SK-N-SH (cell line): ENCODE results near the gene CFDP1. TPM values are rescaled to one million over a fixed set of nuclear protein-coding genes. Genes with fewer than 3 reads are reported as not detected.

Experiments used
- CTCF ChIA-PET: fragments of 300-600, 350-600 bp; formaldehyde crosslinking; extraction: SDS; loops from one replicate; lab custom pipeline; 2021; lab: Yijun Ruan, JAX
- POLR2A ChIA-PET: fragments of 350-600 bp; sonication (Branson Sonifier 250); formaldehyde crosslinking; extraction: SDS; loops from one replicate; lab custom pipeline; 2020; ENCODE audit warnings: antibody characterized with exemption, inconsistent platforms; lab: Yijun Ruan, JAX
- DNase-seq: peaks from one replicate; pipeline ENCODE4 v3.0.0; 2012
- H2AFZ ChIP-seq: fragments of 200-600 bp; sonication (generic); 2 replicates; pipeline ENCODE4 v1.8.1; 2016; ENCODE audit warnings: antibody characterized with exemption, mild to moderate bottlenecking, low read depth
- H3F3A ChIP-seq: fragments of 200-600 bp; sonication (generic); replicated peaks from 2 replicates; pipeline ENCODE3; 2016; ENCODE audit warnings: antibody characterized with exemption, mild to moderate bottlenecking; ENCODE audit not compliant: insufficient read depth
- H3K27ac ChIP-seq, 2 experiments: fragments of 200-500 bp in 1 of 2; fragments of 200-600 bp in 1 of 2; sonication (Bioruptor generic) in 1 of 2; sonication (generic), shearing (Covaris generic) in 1 of 2; 2 replicates each; pipeline versions ENCODE4 v1.5.1 to v1.6.1; 2014 to 2016; ENCODE audit warnings: low read depth in 2 of 2, inconsistent platforms in 1 of 2, low read length in 1 of 2, mild to moderate bottlenecking in 1 of 2, mixed read lengths in 1 of 2
- H3K27me3 ChIP-seq: fragments of 200-600 bp; sonication (generic), shearing (Covaris generic); 2 replicates; pipeline ENCODE4 v1.6.1; 2016; ENCODE audit warnings: mixed run types; ENCODE audit not compliant: insufficient read depth
- H3K36me3 ChIP-seq, 2 experiments: fragments of 200-500 bp in 1 of 2; fragments of 200-600 bp in 1 of 2; sonication (Bioruptor generic) in 1 of 2; sonication (generic) in 1 of 2; replicated peaks in 1 of 2; 2 replicates each; pipeline versions ENCODE3 to v1.5.1; 2014 to 2016; ENCODE audit warnings: low read length in 1 of 2, mild to moderate bottlenecking in 1 of 2; ENCODE audit not compliant: insufficient read depth in 2 of 2, control insufficient read depth in 1 of 2
- H3K4me1 ChIP-seq, 2 experiments: fragments of 200-500 bp in 1 of 2; fragments of 200-600 bp in 1 of 2; sonication (Bioruptor generic) in 1 of 2; sonication (generic), shearing (Covaris generic) in 1 of 2; 2 replicates each; pipeline versions ENCODE4 v1.5.1 to v1.6.1; 2014 to 2016; ENCODE audit warnings: low read depth in 1 of 2, low read length in 1 of 2, mixed run types in 1 of 2; ENCODE audit not compliant: insufficient read depth in 2 of 2, control insufficient read depth in 1 of 2
- H3K4me2 ChIP-seq: fragments of 200-600 bp; sonication (generic), shearing (Covaris generic); 2 replicates; pipeline ENCODE4 v1.6.1; 2017; ENCODE audit warnings: mixed run types
- H3K4me3 ChIP-seq, 2 experiments: fragments of 200-500 bp in 1 of 2; fragments of 200-600 bp in 1 of 2; sonication (Bioruptor generic) in 1 of 2; sonication (generic), shearing (Covaris generic) in 1 of 2; 2 replicates each; pipeline versions ENCODE4 v1.5.1 to v1.8.1; 2014 to 2016; ENCODE audit warnings: low read depth in 2 of 2, inconsistent platforms in 1 of 2, low read length in 1 of 2, mild to moderate bottlenecking in 1 of 2, mixed read lengths in 1 of 2, moderate library complexity in 1 of 2
- H3K79me2 ChIP-seq: fragments of 200-600 bp; sonication (generic); 2 replicates; pipeline ENCODE4 v1.8.1; 2017; ENCODE audit warnings: mild to moderate bottlenecking; ENCODE audit not compliant: insufficient read depth
- H3K9ac ChIP-seq: fragments of 200-600 bp; sonication (generic); 2 replicates; pipeline ENCODE4 v1.6.1; 2017; ENCODE audit warnings: mixed run types
- H3K9me2 ChIP-seq: fragments of 200-600 bp; sonication (generic); 2 replicates; pipeline ENCODE4 v1.6.1; 2017; ENCODE audit warnings: mixed run types
- H3K9me3 ChIP-seq: fragments of 200-600 bp; sonication (generic); 2 replicates; pipeline ENCODE4 v1.6.1; 2017; ENCODE audit warnings: mixed run types, mild to moderate bottlenecking, moderate library complexity
- H4K20me1 ChIP-seq: fragments of 200-600 bp; sonication (generic); 2 replicates; pipeline ENCODE4 v1.6.1; 2017; ENCODE audit warnings: mild to moderate bottlenecking, mixed run types; ENCODE audit not compliant: insufficient read depth
- CHD2 ChIP-seq: fragments of 150-350 bp; IDR thresholded peaks from 2 replicates; pipeline ENCODE4 v1.6.1; 2018; ENCODE audit warnings: low read length; ENCODE audit not compliant: partially characterized antibody
- ELF1 ChIP-seq: IDR thresholded peaks from 2 replicates; pipeline ENCODE4 v1.4.0; 2012
- FOXJ3 ChIP-seq: sonication (generic); formaldehyde crosslinking; IDR thresholded peaks from 2 replicates; pipeline ENCODE4 v1.5.1; 2020; ENCODE audit warnings: mild to moderate bottlenecking, missing genetic modification reagents
- GATA2 ChIP-seq: sonication (generic); formaldehyde crosslinking; IDR thresholded peaks from 2 replicates; pipeline ENCODE4 v1.5.0; 2020; ENCODE audit warnings: mild to moderate bottlenecking, missing genetic modification reagents
- NFIC ChIP-seq: IDR thresholded peaks from 2 replicates; pipeline ENCODE4 v1.4.0; 2012; ENCODE audit warnings: borderline replicate concordance
- NRF1 ChIP-seq: IDR thresholded peaks from 2 replicates; pipeline ENCODE4 v1.6.1; 2012; ENCODE audit warnings: low read depth, mild to moderate bottlenecking, low read length
- POLR2AphosphoS5 ChIP-seq: IDR thresholded peaks from 2 replicates; pipeline ENCODE4 v1.6.1; 2012; ENCODE audit warnings: low read depth, low read length
- RXRA ChIP-seq: IDR thresholded peaks from 2 replicates; pipeline ENCODE4 v1.4.0; 2012; ENCODE audit warnings: low read depth, mild to moderate bottlenecking, borderline replicate concordance
- SIN3A ChIP-seq: IDR thresholded peaks from 2 replicates; pipeline ENCODE4 v1.6.1; 2012; ENCODE audit warnings: low read depth, mild to moderate bottlenecking, low read length, moderate library complexity, borderline replicate concordance
- TAF1 ChIP-seq: IDR thresholded peaks from 2 replicates; pipeline ENCODE4 v1.6.1; 2012; ENCODE audit warnings: low read depth, mild to moderate bottlenecking, low read length, moderate library complexity, borderline replicate concordance
- TCF12 ChIP-seq: IDR thresholded peaks from 2 replicates; pipeline ENCODE4 v1.4.0; 2012
- WGBS: methylation state at CpG from one replicate; pipeline ENCODE4 v1.1.6; 2017; ENCODE audit warnings: low lambda C conversion rate; 5-methylcytosine and 5-hydroxymethylcytosine counted together
- polyA plus RNA-seq, 3 experiments: library from polyadenylated mRNA; depleted of rRNA; stranded (reverse); fragments of >200 nt; gene quantifications; 2 replicates each; pipeline ENCODE4 v1.2.3, GENCODE V29; 2012
- TF ChIP-seq, protein P1 (sequence below): IDR thresholded peaks from 2 replicates; pipeline ENCODE4 v1.4.0; 2012; ENCODE audit warnings: low read depth, borderline replicate concordance
- TF ChIP-seq, protein P2 (sequence below): IDR thresholded peaks from 2 replicates; pipeline ENCODE4 v1.4.0; 2012; ENCODE audit warnings: low read depth
- TF ChIP-seq, protein P3 (sequence below): IDR thresholded peaks from 2 replicates; pipeline ENCODE4 v1.6.1; 2012; ENCODE audit warnings: mild to moderate bottlenecking, low read depth, low read length, moderate library complexity
- TF ChIP-seq, protein P4 (sequence below): fragments of 200-600 bp; sonication (generic); IDR thresholded peaks from 2 replicates; pipeline ENCODE4 v1.6.1; 2017; ENCODE audit warnings: antibody characterized with exemption, mild to moderate bottlenecking, moderate library complexity
- TF ChIP-seq, protein P5 (sequence below): fragments of 150-350 bp; IDR thresholded peaks from 2 replicates; pipeline ENCODE4 v1.6.1; 2017; ENCODE audit warnings: antibody characterized with exemption, low read length, low read depth, borderline replicate concordance
- TF ChIP-seq, protein P6 (sequence below): fragments of 150-350 bp; IDR thresholded peaks from 2 replicates; pipeline ENCODE4 v1.6.1; 2016; ENCODE audit warnings: mild to moderate bottlenecking, low read depth, low read length

Gene CFDP1
- polyA plus RNA-seq, 1 of the 3 experiments (the other 2 are of a cell fraction), result 46.0 TPM

DNA sequence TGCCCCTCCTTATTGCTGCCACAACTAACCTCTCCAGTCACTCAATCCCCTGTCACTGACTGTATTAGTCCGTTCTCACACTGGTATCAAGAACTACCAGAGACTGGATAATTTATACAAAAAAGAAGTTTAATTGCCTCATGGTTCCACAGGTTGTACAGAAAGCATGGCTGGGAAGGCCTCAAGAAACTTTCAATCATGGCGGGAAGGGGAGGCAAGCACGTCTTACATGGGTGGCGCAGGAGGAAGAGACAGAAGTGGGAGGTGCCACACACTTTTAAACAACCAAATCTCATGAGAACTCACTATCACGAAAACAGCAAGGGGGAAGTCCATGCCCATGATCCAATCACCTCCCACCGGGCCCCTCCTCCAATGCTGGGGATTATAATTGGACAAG is 95.9 kb downstream of the CFDP1 start:
- H3K27me3 ChIP-seq, result no peaks in the 10 kb centered on the region
- H3K4me3 ChIP-seq, result no peak overlapping the region
- H3K27ac ChIP-seq, result no peak overlapping the region
- H4K20me1 ChIP-seq, result no peaks in the 10 kb centered on the region
- DNase-seq, result no peak
- H3K9me2 ChIP-seq, result no peaks in the 10 kb centered on the region
- POLR2A ChIA-PET, result no interaction called here
- H3K36me3 ChIP-seq, result peaks cover 0 to 3% of the 10 kb centered on the region in 2 experiments
- no peak overlapping the region for H2AFZ ChIP-seq
- TF ChIP-seq POLR2AphosphoS5 (no peak), SIN3A (no peak), CHD2 (no peak), NRF1 (no peak)
- TF ChIP-seq, protein P1, sequence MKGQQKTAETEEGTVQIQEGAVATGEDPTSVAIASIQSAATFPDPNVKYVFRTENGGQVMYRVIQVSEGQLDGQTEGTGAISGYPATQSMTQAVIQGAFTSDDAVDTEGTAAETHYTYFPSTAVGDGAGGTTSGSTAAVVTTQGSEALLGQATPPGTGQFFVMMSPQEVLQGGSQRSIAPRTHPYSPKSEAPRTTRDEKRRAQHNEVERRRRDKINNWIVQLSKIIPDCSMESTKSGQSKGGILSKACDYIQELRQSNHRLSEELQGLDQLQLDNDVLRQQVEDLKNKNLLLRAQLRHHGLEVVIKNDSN, result no peak
- TF ChIP-seq, protein P2, sequence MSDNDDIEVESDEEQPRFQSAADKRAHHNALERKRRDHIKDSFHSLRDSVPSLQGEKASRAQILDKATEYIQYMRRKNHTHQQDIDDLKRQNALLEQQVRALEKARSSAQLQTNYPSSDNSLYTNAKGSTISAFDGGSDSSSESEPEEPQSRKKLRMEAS, result no peak
- H3K4me2 ChIP-seq, result no peak overlapping the region
- H3F3A ChIP-seq, result peaks cover 28% of the 10 kb centered on the region
- WGBS, result 97% methylated on average over 6 of the region's 6 CpGs
- no peak overlapping the region for H3K9ac ChIP-seq
- H3K4me1 ChIP-seq, result peaks cover 19 to 24% of the 10 kb centered on the region in 2 experiments
- H3K9me3 ChIP-seq, result no peaks in the 10 kb centered on the region
- H3K79me2 ChIP-seq, result no peaks in the 10 kb centered on the region
- CTCF ChIA-PET, result no interaction called here

DNA sequence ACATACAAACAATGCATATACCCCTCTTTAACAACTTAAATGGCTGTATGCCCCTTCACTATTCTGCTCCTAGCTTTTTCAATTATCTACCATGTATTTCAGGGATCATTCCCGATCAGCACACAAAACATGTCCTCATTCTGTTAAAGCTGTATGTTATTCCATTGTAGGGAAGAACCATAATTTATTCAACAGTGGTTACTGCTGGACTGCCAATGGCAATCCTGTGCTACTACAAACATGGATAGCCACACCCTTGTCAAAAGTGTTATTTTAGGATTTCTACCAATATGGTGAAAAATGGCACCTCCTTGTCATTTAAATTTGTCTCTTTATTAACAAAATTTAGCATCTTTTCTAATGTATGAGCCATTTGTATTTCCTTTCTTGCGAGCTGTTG is 96.8 kb downstream of the CFDP1 start:
- H4K20me1 ChIP-seq, result no peaks in the 10 kb centered on the region
- no peak overlapping the region for H3K9ac ChIP-seq
- H3F3A ChIP-seq, result peaks cover 19% of the 10 kb centered on the region
- ChIA-PET POLR2A (no interaction called here), CTCF (no interaction called here)
- WGBS, result 94% methylated on average over 2 of the region's 2 CpGs
- no peaks in the 10 kb centered on the region for H3K9me2 ChIP-seq
- no peak overlapping the region for H3K4me2 ChIP-seq
- DNase-seq, result no peak
- H3K27me3 ChIP-seq, result no peaks in the 10 kb centered on the region
- no peak overlapping the region for H3K27ac ChIP-seq
- no peak overlapping the region for H3K4me3 ChIP-seq
- H3K79me2 ChIP-seq, result no peaks in the 10 kb centered on the region
- H2AFZ ChIP-seq, result no peak overlapping the region
- peaks cover 0 to 3% of the 10 kb centered on the region in 2 experiments for H3K36me3 ChIP-seq
- H3K9me3 ChIP-seq, result no peaks in the 10 kb centered on the region
- peaks cover 12 to 15% of the 10 kb centered on the region in 2 experiments for H3K4me1 ChIP-seq
- TF ChIP-seq NRF1, result no peak
- TF ChIP-seq TAF1, result no peak
- TF ChIP-seq RXRA, result no peak
- TF ChIP-seq, protein P3, sequence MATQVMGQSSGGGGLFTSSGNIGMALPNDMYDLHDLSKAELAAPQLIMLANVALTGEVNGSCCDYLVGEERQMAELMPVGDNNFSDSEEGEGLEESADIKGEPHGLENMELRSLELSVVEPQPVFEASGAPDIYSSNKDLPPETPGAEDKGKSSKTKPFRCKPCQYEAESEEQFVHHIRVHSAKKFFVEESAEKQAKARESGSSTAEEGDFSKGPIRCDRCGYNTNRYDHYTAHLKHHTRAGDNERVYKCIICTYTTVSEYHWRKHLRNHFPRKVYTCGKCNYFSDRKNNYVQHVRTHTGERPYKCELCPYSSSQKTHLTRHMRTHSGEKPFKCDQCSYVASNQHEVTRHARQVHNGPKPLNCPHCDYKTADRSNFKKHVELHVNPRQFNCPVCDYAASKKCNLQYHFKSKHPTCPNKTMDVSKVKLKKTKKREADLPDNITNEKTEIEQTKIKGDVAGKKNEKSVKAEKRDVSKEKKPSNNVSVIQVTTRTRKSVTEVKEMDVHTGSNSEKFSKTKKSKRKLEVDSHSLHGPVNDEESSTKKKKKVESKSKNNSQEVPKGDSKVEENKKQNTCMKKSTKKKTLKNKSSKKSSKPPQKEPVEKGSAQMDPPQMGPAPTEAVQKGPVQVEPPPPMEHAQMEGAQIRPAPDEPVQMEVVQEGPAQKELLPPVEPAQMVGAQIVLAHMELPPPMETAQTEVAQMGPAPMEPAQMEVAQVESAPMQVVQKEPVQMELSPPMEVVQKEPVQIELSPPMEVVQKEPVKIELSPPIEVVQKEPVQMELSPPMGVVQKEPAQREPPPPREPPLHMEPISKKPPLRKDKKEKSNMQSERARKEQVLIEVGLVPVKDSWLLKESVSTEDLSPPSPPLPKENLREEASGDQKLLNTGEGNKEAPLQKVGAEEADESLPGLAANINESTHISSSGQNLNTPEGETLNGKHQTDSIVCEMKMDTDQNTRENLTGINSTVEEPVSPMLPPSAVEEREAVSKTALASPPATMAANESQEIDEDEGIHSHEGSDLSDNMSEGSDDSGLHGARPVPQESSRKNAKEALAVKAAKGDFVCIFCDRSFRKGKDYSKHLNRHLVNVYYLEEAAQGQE, result no peak
- TF ChIP-seq GATA2 (CRISPR knock-in tag), result no peak
- TF ChIP-seq POLR2AphosphoS5, result no peak
- no peak for TF ChIP-seq NFIC
- TF ChIP-seq, protein P4, sequence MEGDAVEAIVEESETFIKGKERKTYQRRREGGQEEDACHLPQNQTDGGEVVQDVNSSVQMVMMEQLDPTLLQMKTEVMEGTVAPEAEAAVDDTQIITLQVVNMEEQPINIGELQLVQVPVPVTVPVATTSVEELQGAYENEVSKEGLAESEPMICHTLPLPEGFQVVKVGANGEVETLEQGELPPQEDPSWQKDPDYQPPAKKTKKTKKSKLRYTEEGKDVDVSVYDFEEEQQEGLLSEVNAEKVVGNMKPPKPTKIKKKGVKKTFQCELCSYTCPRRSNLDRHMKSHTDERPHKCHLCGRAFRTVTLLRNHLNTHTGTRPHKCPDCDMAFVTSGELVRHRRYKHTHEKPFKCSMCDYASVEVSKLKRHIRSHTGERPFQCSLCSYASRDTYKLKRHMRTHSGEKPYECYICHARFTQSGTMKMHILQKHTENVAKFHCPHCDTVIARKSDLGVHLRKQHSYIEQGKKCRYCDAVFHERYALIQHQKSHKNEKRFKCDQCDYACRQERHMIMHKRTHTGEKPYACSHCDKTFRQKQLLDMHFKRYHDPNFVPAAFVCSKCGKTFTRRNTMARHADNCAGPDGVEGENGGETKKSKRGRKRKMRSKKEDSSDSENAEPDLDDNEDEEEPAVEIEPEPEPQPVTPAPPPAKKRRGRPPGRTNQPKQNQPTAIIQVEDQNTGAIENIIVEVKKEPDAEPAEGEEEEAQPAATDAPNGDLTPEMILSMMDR, result no peak
- no peak for TF ChIP-seq TCF12
- no peak for TF ChIP-seq CHD2
- TF ChIP-seq ELF1, result no peak
- TF ChIP-seq, protein P5, sequence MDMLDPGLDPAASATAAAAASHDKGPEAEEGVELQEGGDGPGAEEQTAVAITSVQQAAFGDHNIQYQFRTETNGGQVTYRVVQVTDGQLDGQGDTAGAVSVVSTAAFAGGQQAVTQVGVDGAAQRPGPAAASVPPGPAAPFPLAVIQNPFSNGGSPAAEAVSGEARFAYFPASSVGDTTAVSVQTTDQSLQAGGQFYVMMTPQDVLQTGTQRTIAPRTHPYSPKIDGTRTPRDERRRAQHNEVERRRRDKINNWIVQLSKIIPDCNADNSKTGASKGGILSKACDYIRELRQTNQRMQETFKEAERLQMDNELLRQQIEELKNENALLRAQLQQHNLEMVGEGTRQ, result no peak
- TF ChIP-seq, protein P6, sequence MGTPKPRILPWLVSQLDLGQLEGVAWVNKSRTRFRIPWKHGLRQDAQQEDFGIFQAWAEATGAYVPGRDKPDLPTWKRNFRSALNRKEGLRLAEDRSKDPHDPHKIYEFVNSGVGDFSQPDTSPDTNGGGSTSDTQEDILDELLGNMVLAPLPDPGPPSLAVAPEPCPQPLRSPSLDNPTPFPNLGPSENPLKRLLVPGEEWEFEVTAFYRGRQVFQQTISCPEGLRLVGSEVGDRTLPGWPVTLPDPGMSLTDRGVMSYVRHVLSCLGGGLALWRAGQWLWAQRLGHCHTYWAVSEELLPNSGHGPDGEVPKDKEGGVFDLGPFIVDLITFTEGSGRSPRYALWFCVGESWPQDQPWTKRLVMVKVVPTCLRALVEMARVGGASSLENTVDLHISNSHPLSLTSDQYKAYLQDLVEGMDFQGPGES, result no peak
- TF ChIP-seq FOXJ3 (CRISPR knock-in tag), result no peak
- TF ChIP-seq, protein P2, result no peak
- TF ChIP-seq, protein P1, result no peak
